NCI-H2227 (cell line): Measurements from ENCODE around the gene KLHL15.

Experiments used
- DNase-seq: peaks from one replicate; lab custom pipeline; 2025; ENCODE audit not compliant: unreplicated experiment; lab: John Stamatoyannopoulos, UW

KLHL15 gene

GRCh38 chrX:23952984-23953907 is 73.7 kb downstream of the KLHL15 start:
- DNase-seq, result peak; percentile 31

- no peak for DNase-seq
These were observed 74.6 kb downstream of the KLHL15 start for GRCh38 chrX:23952391-23952790.

- no peak for DNase-seq
These were observed 81.8 kb downstream of the KLHL15 start for GRCh38 chrX:23945206-23945605.

- no peak for DNase-seq
These were observed 82.8 kb downstream of the KLHL15 start for GRCh38 chrX:23944234-23944633.

- DNase-seq, result no peak
These were observed 87.8 kb downstream of the KLHL15 start for GRCh38 chrX:23939203-23939602.

- no peak for DNase-seq
These were observed 88.3 kb downstream of the KLHL15 start for GRCh38 chrX:23938690-23939089.

- no peak for DNase-seq
These were observed 89.9 kb downstream of the KLHL15 start for GRCh38 chrX:23937100-23937499.

- DNase-seq, result peak; percentile 50
These were observed 90.8 kb downstream of the KLHL15 start for GRCh38 chrX:23936180-23936579.

- no peak for DNase-seq
These were observed 91.9 kb downstream of the KLHL15 start for GRCh38 chrX:23935106-23935505.
